GM19463 (cell line): Measurements from ENCODE around the gene ELMO3.
A peak's percentile ranks its signal among the peaks of the same experiment; 100 is the strongest.

Source experiments
- ATAC-seq: cut with Tn5 transposase; IDR thresholded peaks from one replicate; pipeline ENCODE4 v1.9.1; 2021; ENCODE audit warnings: mild to moderate bottlenecking, moderate library complexity; ENCODE audit not compliant: unreplicated experiment

ELMO3 gene

GRCh38 chr16:67199011-67199807, at the start of gene ELMO3:
Gene ELMO3, plus strand, starts transcription at chr16:67199131. Its CDS starts 196 bp downstream, at chr16:67199327.
- no peak for ATAC-seq

- ATAC-seq, result no peak
These were observed 49.5 kb upstream of the ELMO3 start for GRCh38 chr16:67149276-67150046.

GRCh38 chr16:67150047-67150832, 48.7 kb upstream of the ELMO3 start:
- ATAC-seq, result peak; percentile 48

GRCh38 chr16:67150833-67151396, 48.0 kb upstream of the ELMO3 start, which contains the start of gene B3GNT9:
Gene B3GNT9, minus strand, starts transcription at chr16:67150998. Its CDS starts 513 bp downstream, at chr16:67150485.
- peak; percentile 50 for ATAC-seq

GRCh38 chr16:67151431-67152097, 47.4 kb upstream of the ELMO3 start:
- ATAC-seq, result no peak

GRCh38 chr16:67154578-67155294, 44.2 kb upstream of the ELMO3 start:
- ATAC-seq, result no peak

- no peak for ATAC-seq
These were observed 43.4 kb upstream of the ELMO3 start for GRCh38 chr16:67155295-67156142.

- no peak for ATAC-seq
These were observed 42.6 kb upstream of the ELMO3 start for GRCh38 chr16:67156143-67156844.

- ATAC-seq, result no peak
These were observed 41.7 kb upstream of the ELMO3 start for GRCh38 chr16:67157106-67157748.

GRCh38 chr16:67157892-67158635, 40.9 kb upstream of the ELMO3 start:
- no peak for ATAC-seq

GRCh38 chr16:67158637-67159600, 40.0 kb upstream of the ELMO3 start:
- ATAC-seq, result peak; percentile 38

- no peak for ATAC-seq
These were observed 37.3 kb upstream of the ELMO3 start for GRCh38 chr16:67161595-67162058.

- no peak for ATAC-seq
These were observed 36.3 kb upstream of the ELMO3 start for GRCh38 chr16:67162506-67163163.

- ATAC-seq, result no peak
These were observed 35.5 kb upstream of the ELMO3 start for GRCh38 chr16:67163164-67163998.
